Fibroblast of lung (primary cell): ENCODE measurements around the gene CTDNEP1.

ENCODE experiments used
- EZH2 ChIP-seq: IDR thresholded peaks from 2 replicates; pipeline ENCODE4 v1.5.1; 2012; ENCODE audit warnings: low read length, control low read depth, mild to moderate bottlenecking; ENCODE audit errors: missing control alignments
- TF ChIP-seq, protein P1 (sequence below), 2 donors: IDR thresholded peaks in 1 of 2; conservative IDR thresholded peaks in 1 of 2; 1 replicate in 1 of 2; 2 replicates in 1 of 2; pipeline ENCODE4 v1.5.1; 2011 to 2012; ENCODE audit warnings: low read length in 2 of 2, control low read depth in 1 of 2, inconsistent platforms in 1 of 2, low read depth in 1 of 2, mild to moderate bottlenecking in 1 of 2

DNA sequence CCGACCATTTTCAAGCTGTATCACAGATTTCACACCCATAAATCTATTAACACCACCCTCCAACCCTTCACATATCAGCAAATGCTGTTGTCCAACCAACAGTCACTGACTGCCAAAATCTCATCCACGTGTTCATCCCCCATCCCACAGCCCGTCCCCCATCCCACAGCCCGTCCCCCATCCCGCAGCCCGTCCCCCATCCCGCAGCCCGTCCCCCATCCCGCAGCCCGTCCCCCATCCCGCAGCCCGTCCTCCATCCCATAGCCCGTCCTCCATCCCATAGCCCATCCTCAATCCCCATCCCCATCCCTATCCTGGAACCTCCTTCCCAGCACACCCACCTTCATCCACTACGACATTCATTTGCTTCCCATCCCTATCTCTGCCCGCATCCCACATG is 46.0 kb downstream of the CTDNEP1 start:
- TF ChIP-seq, protein P1, sequence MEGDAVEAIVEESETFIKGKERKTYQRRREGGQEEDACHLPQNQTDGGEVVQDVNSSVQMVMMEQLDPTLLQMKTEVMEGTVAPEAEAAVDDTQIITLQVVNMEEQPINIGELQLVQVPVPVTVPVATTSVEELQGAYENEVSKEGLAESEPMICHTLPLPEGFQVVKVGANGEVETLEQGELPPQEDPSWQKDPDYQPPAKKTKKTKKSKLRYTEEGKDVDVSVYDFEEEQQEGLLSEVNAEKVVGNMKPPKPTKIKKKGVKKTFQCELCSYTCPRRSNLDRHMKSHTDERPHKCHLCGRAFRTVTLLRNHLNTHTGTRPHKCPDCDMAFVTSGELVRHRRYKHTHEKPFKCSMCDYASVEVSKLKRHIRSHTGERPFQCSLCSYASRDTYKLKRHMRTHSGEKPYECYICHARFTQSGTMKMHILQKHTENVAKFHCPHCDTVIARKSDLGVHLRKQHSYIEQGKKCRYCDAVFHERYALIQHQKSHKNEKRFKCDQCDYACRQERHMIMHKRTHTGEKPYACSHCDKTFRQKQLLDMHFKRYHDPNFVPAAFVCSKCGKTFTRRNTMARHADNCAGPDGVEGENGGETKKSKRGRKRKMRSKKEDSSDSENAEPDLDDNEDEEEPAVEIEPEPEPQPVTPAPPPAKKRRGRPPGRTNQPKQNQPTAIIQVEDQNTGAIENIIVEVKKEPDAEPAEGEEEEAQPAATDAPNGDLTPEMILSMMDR (conservative IDR thresholded peaks at IDR 0.05 in 1 of 2, IDR thresholded peaks at IDR 0.05 in 1 of 2; ENCODE audit: low read depth in 1 of 2, low read length in 2 of 2), result no peak
- TF ChIP-seq EZH2, result no peak
